Nephron (organoid): ENCODE data around the gene PGS1.
A peak's percentile ranks its signal among the peaks of the same experiment; 100 is the strongest.

Experiments
- H3K27ac Mint-ChIP-seq, 3 experiments: 2 replicates each; pipeline ENCODE4 v1.8.0; 2020; ENCODE audit warnings: mixed read lengths in 3 of 3, mild to moderate bottlenecking in 2 of 3, moderate library complexity in 1 of 3
- H3K27me3 Mint-ChIP-seq: 2 replicates; pipeline ENCODE4 v1.8.0; 2021; ENCODE audit warnings: low read depth, mild to moderate bottlenecking, moderate library complexity, mixed read lengths
- H3K36me3 Mint-ChIP-seq: 2 replicates; pipeline ENCODE4 v1.8.0; 2020; ENCODE audit warnings: low read depth, mixed read lengths
- H3K4me1 Mint-ChIP-seq: 2 replicates; pipeline ENCODE4 v1.8.0; 2020; ENCODE audit warnings: mixed read lengths
- H3K4me3 Mint-ChIP-seq, 3 experiments: 2 replicates each; pipeline ENCODE4 v1.8.0; 2020; ENCODE audit warnings: mild to moderate bottlenecking in 3 of 3, mixed read lengths in 3 of 3, moderate library complexity in 2 of 3
- H3K9me3 Mint-ChIP-seq: 2 replicates; pipeline ENCODE4 v1.8.0; 2020; ENCODE audit warnings: mixed read lengths
- TF ChIP-seq, protein P1 (sequence below), 3 experiments: fragments of 200-600 bp; sonication (generic); IDR thresholded peaks; one replicate each; pipeline ENCODE4 v1.5.0; 2021; ENCODE audit warnings: antibody characterized with exemption in 3 of 3; ENCODE audit not compliant: unreplicated experiment in 3 of 3

The PGS1 gene

DNA sequence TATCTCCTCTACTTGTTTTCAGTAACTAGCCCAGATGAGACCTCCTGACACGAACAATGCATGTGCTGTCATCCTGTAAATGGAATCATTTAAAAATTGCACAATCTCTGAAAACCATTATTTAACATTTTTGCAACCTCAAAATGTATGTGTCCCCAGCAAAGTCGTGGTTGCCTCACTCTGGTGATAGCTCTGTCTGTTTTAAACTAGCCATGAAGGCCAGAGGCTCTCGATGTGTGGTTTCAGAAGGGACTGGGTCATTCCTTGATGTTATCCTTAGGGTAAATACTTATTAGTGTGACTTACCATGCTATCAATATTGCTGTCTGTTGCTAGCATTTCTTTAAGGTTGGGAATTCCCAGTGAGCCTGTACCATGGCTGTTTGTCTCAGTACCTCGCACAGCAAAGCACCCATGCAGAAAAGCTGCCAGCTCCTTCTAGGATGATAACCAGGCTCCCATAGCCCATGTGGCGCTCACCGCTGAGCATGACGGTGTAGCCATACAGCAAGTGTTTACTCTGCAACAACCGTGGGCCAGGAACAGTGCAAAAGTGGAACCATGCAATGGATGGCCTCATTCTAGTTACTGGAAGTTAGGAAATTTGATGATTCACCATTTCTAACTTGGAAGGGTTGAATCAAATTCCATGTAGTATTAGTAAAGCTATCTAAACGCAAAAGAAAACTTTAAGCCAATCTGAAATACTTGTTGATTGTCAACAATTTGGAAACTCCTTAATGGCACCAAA lies 2.9 kb upstream of the PGS1 start:
- peaks cover 6% of the 10 kb centered on the region for H3K36me3 Mint-ChIP-seq
- peak overlapping the region in 2 of 3 experiments; percentile 59 to 67 for H3K4me3 Mint-ChIP-seq
- H3K27ac Mint-ChIP-seq = peak overlapping the region; percentile 65 to 89 (median 71)
- TF ChIP-seq, protein P1, sequence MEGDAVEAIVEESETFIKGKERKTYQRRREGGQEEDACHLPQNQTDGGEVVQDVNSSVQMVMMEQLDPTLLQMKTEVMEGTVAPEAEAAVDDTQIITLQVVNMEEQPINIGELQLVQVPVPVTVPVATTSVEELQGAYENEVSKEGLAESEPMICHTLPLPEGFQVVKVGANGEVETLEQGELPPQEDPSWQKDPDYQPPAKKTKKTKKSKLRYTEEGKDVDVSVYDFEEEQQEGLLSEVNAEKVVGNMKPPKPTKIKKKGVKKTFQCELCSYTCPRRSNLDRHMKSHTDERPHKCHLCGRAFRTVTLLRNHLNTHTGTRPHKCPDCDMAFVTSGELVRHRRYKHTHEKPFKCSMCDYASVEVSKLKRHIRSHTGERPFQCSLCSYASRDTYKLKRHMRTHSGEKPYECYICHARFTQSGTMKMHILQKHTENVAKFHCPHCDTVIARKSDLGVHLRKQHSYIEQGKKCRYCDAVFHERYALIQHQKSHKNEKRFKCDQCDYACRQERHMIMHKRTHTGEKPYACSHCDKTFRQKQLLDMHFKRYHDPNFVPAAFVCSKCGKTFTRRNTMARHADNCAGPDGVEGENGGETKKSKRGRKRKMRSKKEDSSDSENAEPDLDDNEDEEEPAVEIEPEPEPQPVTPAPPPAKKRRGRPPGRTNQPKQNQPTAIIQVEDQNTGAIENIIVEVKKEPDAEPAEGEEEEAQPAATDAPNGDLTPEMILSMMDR (IDR thresholded peaks at IDR 0.05; ENCODE audit: unreplicated experiment in 3 of 3) = no peak
- no peaks in the 10 kb centered on the region for H3K27me3 Mint-ChIP-seq
- H3K4me1 Mint-ChIP-seq = peaks cover 45% of the 10 kb centered on the region
- no peaks in the 10 kb centered on the region for H3K9me3 Mint-ChIP-seq

- Mint-ChIP-seq H3K4me1 (peaks cover 48% of the 10 kb centered on the region), H3K27ac (peak overlapping the region; percentile 12 to 71 (median 17)), H3K27me3 (no peaks in the 10 kb centered on the region), H3K36me3 (peaks cover 6% of the 10 kb centered on the region), H3K4me3 (peak overlapping the region; percentile 40 to 67 (median 59)), H3K9me3 (no peaks in the 10 kb centered on the region)
- TF ChIP-seq, protein P1 (IDR thresholded peaks at IDR 0.05; ENCODE audit: unreplicated experiment in 3 of 3) = no peak
Observed at GRCh38 chr17:78376161-78376560, 2.3 kb upstream of the PGS1 start.

DNA sequence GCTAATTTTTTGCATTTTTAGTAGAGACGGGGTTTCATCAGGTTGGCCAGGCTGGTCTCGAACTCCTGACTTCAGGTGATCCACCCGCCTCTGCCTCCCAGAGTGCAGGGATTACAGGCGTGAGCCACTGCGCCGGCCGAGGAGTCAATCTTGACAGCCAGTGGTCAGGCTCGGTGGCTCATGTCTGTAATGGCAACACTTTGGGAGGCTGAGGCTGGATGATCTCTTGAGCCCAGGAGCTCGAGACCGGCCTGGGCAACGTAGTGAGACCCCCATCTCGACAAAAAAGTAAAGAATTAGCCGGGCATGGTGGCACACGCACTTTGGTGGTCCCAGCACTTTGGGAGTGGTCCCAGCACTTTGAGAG lies 608 bp upstream of the PGS1 start:
- H3K4me3 Mint-ChIP-seq = peak overlapping the region; percentile 78 to 93 (median 81)
- TF ChIP-seq, protein P1 (IDR thresholded peaks at IDR 0.05; ENCODE audit: unreplicated experiment in 3 of 3) = no peak
- H3K27me3 Mint-ChIP-seq = no peaks in the 10 kb centered on the region
- no peak overlapping the region for H3K27ac Mint-ChIP-seq
- H3K36me3 Mint-ChIP-seq = peaks cover 10% of the 10 kb centered on the region
- H3K9me3 Mint-ChIP-seq = no peaks in the 10 kb centered on the region
- H3K4me1 Mint-ChIP-seq = peaks cover 54% of the 10 kb centered on the region

DNA sequence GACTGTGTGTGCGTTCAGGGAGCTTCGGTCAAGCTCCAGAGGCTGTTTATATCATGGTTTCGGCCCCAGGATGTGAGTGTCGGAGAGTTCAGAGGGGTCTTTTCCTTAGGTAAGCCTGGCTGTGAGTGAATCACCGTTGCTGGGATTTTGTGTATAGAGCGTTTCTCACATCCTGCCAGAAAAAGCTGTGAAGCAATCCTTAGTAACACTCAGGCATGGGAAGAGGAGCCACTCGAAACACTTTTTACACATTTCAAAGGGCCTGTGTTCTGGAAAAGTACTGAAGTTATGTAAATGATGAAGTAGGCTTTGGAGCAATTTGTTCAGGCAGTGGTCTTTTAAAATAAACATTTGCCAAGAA lies 662 bp downstream of the PGS1 start:
- Mint-ChIP-seq H3K4me3 (peak overlapping the region; percentile 93 to 98 (median 98)), H3K36me3 (peaks cover 10% of the 10 kb centered on the region), H3K9me3 (no peaks in the 10 kb centered on the region), H3K27me3 (no peaks in the 10 kb centered on the region), H3K4me1 (peaks cover 58% of the 10 kb centered on the region), H3K27ac (peak overlapping the region; percentile 75 to 89 (median 84))
- TF ChIP-seq, protein P1 (IDR thresholded peaks at IDR 0.05; ENCODE audit: unreplicated experiment in 3 of 3) = no peak

DNA sequence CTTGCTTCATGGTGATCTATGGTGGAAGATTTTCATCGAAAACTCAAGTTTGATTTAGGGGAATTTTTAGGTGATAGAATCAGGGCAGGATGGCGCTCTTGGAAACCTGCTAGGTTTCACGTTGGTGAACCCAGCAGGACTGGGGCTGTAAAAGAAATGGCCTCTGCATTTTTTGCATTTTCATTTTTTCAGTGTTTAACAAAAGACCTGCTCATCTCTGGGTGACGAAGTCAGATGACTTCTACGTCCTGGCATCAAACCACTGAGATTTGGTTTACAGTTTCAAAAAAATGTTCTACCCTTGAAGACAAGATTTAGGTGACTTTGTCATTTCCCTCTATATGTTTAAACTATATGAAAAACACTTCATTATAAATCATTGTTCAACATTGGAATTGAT lies 1.9 kb downstream of the PGS1 start:
- Mint-ChIP-seq H3K36me3 (peaks cover 10% of the 10 kb centered on the region), H3K4me1 (peaks cover 52% of the 10 kb centered on the region), H3K27me3 (no peaks in the 10 kb centered on the region), H3K9me3 (no peaks in the 10 kb centered on the region), H3K4me3 (peak overlapping the region; percentile 79 to 98 (median 93)), H3K27ac (peak overlapping the region in 2 of 3 experiments; percentile 48 to 51)
- TF ChIP-seq, protein P1 (IDR thresholded peaks at IDR 0.05; ENCODE audit: unreplicated experiment in 3 of 3) = no peak
